NCI-H1105 treated with DMSO at 0.1 percent for 48 hours (cell line): ENCODE measurements around the gene CD9.
"Not testable (repeated sequence)": the region's sequence is repeated elsewhere in the genome, so short reads cannot be mapped to it uniquely, and the experiment has no call there.

Source experiments
- DNase-seq: peaks from one replicate; lab custom pipeline; 2025; lab: John Stamatoyannopoulos, UW

The CD9 gene, protein sequence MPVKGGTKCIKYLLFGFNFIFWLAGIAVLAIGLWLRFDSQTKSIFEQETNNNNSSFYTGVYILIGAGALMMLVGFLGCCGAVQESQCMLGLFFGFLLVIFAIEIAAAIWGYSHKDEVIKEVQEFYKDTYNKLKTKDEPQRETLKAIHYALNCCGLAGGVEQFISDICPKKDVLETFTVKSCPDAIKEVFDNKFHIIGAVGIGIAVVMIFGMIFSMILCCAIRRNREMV

DNA sequence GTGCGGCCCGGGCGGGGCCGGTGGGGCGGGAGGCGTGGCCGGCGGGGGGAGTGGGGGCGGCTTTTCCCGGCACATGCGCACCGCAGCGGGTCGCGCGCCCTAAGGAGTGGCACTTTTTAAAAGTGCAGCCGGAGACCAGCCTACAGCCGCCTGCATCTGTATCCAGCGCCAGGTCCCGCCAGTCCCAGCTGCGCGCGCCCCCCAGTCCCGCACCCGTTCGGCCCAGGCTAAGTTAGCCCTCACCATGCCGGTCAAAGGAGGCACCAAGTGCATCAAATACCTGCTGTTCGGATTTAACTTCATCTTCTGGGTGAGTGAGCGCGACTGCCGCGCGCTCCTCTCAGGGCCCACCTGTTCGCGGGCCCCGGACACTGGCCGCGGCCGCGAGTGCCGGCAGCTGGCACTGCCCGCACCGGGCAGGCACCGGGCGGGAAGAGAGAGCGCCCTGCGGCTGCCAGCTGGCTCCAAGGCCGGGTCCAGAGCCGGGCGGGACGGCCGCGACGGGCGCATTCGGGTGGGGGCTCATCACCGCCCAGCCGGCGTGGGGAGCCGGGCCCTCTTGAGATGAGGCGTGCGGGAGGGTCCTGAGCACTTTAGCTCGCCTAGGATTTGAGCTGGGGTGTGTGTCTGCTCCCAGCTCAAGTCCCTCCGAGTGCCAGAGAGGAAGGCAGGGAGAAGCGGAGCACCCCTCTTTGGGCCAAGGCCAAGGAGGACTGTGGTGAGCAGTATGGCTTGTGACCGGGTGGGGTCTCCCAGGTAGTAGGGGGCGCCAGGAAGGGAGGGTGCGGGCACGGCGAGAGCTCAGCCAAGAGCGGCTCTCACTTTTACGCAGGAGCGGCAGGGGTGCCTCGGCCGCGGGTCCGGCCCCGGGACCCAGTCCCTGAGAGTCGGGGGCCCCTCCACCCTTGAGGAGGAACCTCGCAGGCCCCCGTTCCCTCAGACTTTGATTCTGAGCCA is at the start of gene CD9:
Gene CD9, plus strand, starts transcription at position 145 of the 957 bp plus-strand sequence. Its CDS starts 100 bp downstream, at position 245.
- peak; percentile 33 for DNase-seq

DNA sequence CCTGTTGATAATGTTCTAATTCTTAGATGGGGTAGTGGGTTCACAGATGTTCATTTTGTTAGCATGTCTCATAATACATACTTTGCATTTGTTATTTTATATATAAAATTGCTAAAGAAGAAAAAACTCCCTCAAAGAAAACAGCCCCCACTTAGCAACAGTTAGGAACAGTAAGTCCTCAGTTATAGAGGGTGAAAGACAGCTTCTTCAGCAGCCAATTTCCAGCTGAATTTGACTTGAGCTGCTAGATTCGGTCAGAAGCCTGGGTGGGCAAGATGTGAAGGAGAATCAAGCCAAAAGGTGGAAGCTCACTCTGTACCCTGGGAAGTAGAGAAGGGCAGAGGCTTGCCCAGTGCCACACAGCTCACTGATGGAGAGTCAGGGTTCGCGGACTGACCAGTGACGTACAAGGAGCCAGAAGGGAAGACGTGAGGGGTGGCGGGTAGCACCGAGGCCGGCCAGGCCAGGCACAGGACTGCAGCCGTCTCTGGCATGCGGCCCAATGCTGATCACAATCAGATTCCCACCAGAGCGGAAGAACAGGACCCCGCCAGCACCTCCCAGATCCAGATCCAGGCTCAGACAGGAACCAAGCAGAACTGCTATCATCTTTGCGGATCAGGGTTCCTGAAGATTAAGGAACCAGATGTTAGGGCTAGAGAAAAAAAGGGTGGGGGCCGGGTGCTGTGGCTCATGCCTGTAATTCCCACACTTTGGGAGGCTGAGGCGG is 45.3 kb upstream of the CD9 start:
- no peak for DNase-seq

DNA sequence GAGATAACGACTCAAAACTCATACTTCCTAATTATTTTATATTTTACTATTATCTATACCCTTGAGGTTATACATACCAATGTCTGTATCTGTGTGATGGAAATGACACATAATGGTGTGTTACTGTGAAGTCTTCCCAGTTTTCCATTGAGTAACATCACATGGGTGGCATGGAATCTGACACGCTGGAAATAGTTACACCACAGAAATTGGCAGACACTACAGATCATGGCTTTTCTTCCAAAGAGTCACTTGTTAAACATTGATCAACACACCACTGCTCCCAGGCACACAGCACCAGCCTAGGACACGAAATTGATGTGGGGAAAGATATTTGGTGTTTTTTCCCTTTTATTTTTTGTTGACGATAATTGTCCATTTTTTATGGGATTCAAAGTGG is 42.7 kb upstream of the CD9 start:
- DNase-seq: no peak

DNA sequence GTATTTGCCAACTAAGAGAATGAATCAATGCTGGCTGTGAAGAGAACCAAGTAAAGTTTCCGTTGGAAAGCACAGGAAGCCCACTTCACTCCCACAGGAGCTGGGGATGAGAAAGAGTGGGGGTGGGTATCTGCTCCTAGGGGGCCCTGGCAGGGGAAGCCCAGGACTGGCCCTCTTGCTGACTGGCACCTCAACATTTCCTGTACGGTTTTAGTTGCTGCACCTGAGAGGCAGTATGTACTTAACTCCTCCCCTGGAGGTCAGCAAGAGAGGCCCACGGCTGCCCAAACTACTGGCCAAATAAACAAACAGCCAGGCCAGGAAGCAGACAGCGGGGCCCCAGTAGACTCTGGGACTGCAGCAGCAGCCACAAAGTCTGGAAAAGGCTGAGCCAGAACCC is 41.9 kb upstream of the CD9 start:
- DNase-seq: no peak

DNA sequence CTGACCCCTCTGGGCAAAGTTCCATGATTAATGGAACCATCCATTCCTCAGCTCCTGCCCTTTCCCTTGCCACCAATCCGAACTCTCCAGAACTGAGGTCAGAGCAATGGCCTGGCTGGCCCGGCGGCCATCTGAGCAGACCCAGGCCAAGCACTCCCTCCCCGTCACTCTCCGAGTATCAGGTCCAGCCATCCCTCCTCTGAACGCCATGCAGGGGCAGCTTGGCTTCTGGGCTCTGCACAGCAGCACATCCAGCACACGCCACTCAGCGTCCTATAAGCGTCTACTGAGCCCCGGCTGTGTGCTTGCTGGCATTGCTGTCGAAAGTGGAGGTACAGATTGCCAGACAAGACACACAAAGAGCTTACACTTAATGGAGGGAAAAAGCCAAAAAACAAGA is 41.5 kb upstream of the CD9 start:
- no peak for DNase-seq

DNA sequence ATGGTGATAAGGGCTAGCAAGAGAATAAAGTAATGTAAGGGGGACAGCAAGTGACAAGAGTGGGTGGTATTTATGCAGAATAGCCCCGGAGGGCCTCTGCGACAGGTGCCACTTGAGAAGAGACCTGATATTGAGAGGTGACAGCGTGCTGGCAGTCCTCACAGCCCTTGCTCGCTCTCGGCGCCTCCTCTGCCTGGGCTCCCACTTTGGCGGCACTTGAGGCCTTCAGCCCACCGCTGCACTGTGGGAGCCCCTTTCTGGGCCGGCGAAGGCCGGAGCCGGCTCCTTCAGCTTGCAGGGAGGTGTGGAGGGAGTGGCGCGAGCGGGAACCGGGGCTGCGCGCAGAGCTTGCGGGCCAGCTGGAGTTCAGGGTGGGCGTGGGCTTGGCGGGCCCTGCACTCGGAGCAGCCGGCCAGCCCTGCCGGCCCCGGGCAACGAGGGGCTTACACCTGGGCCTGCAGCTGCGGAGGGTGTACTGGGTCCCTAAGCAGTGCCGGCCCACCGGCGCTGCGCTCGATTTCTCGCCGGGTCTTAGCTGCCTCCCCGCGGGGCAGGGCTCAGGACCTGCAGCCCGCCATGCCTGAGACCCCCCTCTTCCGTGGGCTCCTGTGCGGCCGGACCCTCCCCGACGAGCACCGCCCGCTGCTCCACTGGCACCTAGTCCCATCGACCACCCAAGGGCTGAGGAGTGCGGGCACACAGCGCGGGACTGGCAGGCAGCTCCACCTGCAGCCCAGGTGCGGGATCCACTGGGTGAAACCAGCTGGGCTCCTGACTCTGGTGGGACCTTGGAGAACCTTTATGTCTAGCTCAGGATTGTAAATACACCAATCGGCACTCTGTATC is 40.8 kb upstream of the CD9 start:
- DNase-seq: not testable (repeated sequence)

DNA sequence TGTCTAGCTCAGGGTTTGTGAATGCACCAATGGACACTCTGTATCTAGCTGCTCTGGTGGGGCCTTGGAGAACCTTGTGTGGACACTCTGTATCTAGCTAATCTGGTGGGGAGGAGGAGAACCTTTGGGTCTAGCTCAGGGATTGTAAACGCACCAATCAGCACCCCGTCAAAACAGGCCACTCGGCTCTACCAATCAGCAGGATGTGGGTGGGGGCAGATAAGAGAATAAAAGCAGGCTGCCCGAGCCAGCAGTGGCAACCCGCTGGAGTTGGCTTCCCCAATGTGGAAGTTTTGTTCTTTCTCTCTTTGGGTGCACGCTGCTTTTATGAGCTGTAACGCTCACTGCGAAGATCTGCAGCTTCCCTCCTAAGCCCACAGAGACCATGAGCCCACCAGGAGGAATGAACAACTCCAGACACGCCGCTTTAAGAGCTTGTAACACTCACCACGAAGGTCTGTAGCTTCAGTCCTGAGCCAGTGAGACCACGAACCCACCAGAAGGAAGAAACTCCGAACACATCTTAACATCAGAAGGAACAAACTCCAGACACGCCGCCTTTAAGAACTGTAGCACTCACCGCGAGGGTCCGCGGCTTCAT is 40.1 kb upstream of the CD9 start:
- DNase-seq: not testable (repeated sequence)

DNA sequence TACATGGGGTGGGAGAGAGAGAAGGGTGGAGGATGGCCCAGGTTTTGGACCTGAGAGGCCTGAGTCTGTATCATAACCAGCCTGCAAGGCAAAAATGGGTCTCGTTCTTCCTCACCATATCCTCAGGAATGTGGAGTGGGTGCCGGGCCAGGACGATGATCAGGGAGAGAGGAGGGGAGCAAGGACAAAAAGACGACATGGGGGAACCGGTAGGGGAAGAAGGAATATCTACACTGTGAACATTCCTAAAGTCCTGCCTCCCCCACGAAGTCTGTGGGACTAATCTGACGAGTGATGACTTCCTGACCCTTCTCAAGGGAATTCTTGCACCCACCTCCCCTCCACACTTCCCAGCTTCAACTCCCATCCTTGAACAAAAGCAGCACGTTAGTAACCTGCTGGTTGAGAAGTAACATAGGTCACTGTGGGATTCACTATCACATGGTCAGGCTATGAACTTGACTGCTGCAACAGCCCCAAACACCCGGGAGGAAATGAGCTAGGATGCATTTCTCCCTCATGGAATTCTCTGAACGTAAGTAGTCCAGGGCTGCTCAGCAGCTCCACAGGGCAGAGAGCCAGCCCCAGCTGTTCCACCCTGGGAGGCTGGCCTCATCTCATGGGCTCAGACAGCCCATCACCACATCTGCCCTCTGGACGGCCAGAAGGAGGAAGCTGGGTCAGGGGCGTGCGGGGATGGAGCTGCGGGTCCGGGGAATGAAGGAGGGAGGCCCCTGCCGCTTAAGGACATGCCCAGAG is 38.9 kb upstream of the CD9 start:
- no peak for DNase-seq

DNA sequence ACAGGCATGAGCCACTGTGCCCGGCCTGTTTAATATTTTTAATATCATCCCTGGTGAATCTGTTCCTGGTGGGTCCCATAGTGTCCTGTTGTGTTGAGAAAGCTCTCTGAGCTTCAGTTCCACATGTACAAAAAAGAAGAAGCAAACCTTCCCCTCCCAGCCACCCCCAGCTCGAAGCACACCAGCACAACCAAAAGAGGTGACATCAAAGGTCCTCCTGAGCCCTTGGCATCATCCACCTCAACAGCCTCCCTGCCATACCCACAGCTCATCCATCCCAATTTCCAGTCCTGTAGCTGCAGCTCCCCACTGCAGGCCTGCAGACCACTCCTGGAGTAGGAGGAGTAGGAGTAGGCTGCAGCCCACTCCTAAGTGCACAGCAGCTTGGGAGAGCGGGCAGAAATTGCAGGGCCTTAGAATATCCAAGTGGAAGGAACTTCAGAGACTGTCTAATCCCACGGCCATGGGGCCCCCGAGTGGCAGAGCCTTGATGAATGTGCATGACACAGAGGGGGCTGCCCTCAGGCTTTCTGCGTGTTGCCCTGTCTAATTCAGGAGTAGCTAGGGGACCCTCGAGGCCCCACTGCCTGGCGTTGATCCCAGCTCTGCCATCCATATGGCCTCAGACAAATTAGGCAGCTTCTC is 36.7 kb upstream of the CD9 start:
- DNase-seq: no peak

DNA sequence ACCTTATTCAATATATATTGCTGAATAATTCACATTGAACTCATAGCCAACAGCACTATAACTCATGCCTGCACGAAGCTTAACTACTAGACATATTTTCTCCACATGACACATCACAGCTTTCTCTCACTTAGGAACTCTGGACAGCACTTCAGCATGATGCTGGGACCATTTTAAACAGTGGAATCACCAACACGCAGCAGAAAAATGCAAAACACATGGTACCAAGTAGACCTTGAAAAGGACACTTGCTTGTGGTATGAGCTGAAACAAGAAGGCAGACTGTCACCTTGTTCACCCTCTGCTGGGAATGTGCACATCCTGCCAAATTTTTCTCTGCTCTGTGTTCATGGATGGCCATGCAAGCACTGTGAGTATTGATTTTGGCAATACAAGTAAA is 34.8 kb upstream of the CD9 start:
- DNase-seq: no peak

DNA sequence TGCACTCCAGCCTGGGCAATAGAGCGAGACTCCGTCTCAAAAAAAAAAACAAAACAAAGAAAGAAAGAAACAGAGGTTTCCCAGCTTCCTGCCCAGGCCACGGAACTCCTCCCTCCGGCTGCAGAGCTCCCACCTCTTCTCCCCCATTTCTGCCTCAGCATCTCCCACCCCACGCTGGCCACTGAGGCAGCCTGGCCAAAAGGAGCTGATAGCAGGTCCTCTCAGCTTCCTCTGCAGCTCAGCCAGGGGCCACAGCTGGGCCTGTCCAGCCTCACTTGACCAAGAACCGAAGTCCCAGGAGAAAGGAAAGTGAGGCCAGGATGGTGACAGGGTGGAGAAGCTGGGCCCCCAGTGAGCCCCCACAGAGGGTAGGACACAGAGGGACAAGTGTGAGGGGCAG is 33.4 kb upstream of the CD9 start:
- no peak for DNase-seq

DNA sequence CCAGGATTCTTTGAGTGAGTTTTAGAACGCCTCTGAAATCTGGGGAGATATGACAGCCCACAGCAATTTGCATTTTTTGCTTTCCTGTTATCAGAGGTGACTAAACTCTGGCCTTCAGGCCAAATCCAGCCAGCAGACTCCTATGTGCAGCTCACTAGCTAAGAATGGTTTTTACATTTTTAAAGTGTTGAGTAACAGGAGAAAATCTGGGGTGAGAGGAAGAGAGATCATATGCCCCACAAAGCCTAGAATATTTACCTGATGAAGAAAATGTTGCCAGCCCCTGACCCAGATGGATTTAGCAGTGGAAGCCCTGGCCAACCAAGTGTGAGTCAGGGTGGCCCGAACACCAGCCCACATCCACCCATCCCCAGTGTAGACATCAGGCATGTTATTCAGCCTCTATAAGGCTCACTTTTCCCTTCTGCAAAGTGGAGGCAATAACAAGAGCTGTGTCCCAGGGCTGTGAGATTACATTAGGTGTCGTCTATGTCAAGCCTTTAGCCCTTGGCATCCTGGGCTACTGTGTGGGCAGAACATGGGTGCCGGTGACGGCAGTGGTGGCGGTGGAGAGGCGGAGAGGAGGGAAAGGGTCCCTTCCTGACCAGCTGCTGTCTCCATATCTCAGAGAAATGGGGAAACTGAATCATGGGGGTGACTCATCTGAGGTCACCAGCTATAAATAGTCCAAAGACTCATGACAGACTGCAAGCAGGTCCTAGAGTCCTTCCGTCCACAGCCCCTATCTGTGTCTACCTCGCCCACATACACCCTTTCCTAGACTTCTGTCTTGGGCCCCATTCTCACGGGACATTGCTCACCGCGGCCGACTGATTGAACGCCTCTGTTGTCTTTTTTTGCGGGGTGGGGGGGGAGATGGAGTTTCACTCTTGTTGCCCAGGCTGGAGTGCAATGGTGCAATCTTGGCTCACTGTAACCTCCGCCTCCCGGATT is 32.6 kb upstream of the CD9 start:
- no peak for DNase-seq

DNA sequence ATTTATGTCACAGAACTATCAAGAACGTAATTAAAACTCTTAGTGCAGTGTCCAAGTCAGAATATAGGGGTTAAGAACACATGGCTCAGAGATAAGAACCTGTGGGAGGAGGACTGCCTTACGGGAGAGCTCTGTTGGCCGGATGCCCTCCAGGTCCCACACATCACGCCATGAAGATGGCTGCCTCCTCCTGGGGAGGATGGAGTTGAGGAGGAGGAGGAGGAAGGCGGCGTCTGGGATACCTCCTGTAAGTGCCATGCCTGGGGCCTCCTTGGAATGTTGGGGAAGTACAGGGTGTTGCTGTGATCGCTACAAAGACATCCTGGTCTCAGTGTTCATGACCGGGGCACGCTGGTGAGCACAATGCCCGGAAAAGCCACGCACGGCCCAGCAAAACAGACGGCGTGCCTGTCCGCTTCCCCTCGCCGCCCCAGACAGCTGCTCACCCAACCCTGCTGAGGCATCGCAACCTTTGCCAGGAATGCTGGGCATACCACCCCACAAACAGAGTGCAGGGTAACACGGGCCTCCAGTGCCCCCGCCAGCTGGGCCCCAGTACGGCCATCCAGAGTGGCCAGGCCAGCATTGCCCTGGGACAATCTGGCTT is 28.7 kb upstream of the CD9 start:
- no peak for DNase-seq

DNA sequence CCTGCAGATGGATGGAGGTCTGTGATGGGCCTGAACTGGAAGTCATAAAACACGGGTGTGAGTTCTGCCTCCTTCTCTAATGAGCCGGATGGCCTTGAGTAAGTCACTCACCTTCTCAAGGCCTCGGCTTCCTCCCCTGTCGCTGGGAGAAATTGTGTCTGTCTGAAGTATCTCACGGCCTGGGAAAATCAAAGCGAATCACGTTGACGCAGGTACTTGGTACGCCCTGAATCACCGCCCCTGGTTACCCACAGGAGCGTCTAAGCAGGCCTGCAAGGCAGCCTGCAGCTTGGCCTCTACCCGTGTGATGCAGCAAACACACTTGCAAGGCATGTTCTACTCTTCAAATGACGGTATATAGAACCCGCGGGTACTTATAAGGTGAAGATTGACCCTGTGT is 28.1 kb upstream of the CD9 start:
- DNase-seq: no peak

DNA sequence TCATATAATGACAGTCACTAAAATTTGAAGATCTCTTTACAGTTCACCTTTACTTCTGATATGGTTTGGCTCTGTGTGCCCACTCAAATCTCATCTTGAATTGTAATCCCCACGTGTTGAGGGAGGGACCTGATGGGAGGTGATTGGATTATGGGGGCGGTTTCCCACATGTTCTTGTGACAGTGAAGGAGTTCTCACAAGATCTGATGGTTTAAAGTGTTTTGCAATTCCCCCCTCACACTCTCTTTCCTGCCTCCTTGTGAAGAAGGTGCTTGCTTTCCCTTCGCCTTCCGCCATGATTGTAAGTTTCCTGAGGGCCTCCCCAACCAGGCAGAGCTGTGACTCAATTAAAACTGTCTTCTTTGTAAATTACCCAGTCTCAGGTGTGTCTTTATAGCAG is 27.3 kb upstream of the CD9 start:
- no peak for DNase-seq

DNA sequence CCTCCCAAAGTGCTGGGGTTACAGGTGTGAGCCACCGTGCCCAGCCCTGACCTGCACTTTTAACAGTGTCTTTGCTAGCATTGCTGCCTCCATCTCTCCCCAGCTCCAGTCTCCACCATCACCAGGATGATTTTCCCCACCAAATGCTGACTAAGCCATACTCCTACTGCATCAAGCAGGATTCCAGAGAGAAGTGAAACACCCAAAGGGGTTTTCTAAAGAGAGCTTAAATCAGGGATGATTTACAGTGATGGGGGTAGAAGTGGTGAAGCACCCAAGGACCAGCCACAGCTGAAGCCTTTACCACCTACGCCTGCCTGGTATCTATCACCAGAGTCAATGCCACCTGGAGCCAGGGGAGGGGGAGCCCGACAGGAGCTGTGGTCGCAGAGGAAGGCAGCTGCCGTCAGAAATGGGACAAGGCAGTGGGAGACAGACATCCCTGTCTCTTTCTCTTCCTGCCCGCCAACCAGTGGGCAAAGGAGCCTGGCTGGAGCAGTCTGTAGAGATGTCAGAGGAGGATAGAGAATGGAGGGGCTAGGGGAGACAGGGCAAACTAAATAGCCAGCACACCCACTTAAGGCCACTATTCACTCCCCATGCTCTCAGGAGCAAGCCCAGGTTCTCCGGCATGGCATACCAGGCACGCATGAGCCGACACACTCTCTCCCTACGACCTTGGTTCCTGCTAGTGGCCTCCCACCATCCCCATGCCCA is 22.4 kb upstream of the CD9 start:
- no peak for DNase-seq

DNA sequence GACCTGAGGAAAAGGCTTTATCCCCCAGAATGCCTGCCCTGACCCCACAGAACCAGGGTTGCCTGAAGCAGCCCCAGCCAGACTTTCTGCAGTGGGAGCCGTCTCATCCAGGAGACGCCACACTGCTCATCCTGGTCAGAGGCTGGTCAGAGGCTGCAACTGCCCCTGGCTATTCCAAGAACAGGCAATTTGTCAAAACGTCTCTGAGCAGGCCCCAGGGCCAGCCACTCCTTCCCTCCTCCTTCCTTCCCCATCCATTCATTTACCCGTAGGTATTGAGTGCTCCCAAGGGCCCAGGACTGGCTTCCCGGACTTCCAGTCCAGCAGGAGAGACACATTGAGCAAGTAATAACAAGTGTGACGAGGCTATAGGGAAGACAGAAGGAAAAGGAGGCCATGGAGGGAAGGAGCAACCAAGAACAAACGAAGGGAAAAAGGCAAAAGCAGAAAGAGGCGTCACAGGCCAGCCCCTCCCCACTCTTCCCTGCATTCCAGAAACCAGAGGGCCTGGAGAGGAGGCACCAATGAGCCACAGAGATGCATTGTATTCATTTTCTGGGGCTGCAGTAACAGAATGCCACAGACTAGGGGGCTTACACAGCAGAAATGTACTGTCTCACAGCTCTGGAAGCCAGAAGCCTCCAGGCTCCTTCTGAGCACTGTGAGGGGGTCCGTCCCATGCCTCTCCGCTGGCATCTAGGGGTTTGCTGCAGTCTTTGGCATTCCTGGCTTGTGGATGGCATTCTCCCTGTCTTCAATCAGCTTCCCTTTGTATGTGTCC is 21.0 kb upstream of the CD9 start:
- DNase-seq: no peak
